GM11168 (cell line): ENCODE measurements around the gene CEP41.

ENCODE experiments used
- in situ Hi-C: fragments of 300-500 bp; cut with MboI; formaldehyde crosslinking; loops from one replicate; pipeline ENCODE4 v1.12.0; 2022; ENCODE audit warnings: low sequenced_read_pairs; ENCODE audit not compliant: unreplicated experiment

Gene CEP41

DNA sequence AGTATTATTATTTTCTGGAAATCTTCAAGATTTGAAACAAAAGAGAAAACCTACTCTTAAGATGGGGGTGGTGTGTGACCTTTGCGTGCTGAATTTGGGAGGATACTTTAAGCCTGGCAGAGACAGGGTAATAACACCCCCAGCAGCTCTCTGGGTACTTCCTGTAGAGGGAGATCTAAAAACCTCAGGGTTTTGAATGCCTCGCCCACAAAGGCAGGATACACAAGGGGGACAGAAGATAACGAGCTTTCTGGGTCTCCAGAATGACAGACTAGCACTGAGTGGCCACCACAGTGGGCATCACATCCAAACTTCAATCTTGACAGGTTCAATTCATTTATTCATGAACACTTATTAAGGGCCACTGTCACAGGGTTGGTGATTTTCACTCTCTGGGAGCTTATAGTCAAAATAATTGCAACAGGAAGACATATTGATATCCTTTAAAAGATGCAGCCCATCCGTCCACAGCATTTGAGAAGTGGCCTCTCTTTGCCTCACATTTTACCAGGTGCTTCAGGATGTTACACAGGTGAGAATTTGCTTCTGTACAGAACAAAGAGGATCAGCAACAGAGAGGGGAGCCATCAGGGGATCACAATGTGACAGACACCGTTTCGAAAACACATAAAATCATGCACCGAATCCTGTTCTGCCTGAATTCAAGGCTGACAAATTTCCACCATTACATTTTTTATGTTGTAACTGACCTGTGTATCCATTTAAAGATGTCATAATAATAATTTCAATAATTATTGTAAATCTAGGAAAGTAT lies 46.2 kb downstream of the CEP41 start:
- in situ Hi-C loops, result no loop called here

DNA sequence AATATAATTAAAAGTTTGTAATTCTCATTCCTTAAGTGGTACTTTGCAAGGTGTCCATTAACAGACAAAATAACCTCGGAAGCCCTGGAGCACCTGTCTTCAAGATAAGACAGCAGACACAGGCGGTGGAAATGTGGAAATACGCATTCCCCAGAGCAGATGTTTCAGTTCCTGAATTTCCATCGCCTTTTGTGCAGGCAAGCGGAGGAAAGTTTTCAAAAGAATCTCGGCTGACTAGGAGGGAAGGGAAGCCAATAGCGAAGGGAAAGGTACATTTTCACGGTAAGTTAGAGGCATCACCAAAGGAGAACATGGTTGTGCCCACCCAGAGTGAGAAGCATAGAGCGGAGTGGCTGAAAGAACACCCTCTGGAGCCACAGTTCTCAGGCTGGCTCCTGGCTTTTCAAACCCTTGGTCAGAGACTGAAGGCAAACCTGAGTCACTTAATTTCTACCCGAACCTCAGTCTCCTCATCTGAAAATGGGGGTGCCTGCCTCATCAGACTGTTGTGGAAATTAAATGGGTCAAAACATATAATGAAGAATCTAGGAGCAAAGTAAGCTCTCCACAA lies 46.9 kb downstream of the CEP41 start:
- in situ Hi-C loops, result no loop called here

DNA sequence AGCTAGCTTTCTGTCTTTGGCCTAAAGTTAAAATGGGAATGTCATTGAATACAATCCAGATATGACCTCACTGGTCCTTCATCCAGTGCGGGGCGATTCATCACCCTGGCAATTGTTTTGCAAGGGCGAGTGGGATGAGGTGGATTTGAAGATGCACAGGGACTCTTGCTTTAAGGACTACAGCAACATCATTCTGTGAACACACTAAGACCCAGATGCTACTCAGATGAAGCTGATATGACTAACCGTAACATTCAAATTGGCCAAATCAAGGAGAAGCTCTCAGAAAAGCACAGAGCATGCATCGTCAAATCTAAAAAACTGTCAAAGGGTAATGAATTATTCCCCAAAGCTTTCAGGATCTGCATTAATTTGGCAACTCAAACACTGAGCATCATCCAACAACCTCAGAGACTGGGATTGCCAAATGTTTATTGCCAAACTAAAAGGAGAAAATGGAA lies 47.7 kb downstream of the CEP41 start:
- in situ Hi-C loops, result no loop called here

DNA sequence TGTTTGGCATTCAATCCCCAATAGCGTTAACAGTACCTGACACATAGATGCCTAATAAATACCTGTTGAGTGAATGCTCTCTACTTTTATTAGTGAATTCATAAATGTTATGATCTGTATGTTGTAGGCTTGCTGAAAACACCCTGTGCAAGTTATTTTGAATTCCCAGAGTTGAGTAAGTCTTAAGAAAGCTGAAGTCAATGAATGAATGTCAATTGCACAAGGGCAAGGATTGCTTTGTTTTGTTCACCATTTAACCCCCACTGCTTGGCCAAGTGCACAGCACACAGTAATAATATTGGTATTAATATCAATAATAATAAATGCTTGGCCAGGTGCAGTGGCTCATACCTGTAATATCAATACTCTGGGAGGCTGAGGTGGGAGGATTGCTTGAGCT lies 50.3 kb downstream of the CEP41 start:
- in situ Hi-C loops, result no loop called here

DNA sequence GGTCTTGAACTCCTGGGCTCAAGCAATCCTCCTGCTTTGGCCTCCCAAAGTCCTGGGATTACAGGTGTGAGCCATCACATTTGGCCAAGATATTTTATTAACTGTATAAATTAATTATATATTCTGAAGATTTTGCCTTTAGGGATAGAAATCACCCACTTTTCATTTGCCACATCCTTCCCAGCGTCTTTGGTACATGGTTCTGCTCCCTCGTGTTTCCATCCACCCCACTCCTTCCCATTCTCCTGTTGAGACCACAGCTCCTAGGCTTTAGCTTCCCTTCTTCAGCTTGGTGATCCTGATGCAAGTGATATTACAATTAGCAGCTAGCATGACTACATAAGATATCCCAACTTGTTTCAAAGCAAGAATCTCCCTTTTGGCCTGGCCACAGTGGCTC lies 52.1 kb downstream of the CEP41 start:
- in situ Hi-C loops, result no loop called here

DNA sequence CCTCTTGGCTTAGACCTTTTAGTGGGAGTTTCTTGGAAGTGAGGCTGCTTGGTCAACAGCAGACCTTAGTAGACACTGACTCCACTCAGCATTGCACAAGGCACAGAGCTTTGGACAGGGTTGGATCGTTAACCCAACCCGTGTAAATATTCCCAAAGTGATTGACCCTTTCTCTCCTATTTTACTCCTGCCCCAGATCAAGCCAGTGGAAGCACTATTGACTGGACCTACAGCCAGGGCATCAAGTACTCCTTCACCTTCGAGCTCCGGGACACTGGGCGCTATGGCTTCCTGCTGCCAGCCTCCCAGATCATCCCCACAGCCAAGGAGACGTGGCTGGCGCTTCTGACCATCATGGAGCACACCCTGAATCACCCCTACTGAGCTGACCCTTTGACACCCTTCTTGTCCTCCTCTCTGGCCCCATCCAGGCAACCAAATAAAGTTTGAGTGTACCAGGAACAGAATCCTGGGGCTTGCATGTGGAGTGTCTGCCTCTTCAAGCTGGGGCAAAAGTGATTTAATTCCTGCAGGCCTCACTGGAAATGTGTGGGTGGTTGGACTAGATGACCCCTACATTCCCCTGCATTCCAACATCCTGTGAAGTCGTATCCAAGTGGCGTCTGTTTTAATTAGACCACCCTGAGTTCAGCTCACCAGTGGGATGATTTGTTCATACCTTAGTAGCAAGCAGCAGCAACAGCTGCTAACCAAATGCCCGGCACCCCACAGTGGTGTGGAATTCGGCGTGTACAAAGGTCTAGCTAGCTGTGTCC lies 53.0 kb downstream of the CEP41 start:
- in situ Hi-C loops, result no loop called here

DNA sequence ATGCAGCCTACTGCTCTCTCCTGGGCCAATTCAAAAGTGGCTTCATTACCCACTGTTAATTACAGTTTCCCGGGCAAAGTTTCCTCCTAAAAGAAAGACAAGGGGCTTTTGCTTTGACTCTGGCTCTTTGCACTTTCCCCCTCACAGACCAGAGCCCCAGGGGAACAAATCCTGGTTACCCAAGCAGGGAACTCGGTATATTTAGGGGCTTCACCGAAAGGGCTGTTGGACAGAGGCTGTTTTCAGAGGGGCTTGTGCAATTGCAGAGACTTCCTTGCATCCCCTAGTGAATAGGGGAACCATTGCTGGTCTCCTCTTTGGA lies 53.5 kb downstream of the CEP41 start:
- in situ Hi-C loops, result no loop called here

DNA sequence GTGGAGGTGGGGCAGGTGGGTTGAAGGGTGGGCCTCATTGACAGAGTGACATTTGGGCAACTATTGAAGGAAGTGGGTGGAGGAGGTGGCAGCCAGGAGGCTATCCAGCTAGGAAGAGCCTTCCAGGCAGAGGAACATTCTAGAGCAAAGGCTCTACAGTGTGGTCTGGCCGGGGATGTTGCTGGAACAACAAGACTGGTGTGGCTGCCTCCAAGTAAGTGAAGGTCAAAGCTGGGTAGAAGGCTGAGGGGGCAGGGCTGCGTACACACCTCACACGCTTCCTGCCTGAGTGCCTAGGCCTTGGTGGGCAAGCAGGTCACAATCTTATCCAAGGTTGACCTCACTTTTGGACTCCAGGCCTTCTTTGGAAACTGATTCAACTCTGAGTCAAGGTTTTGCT lies 53.9 kb downstream of the CEP41 start:
- in situ Hi-C loops, result no loop called here

DNA sequence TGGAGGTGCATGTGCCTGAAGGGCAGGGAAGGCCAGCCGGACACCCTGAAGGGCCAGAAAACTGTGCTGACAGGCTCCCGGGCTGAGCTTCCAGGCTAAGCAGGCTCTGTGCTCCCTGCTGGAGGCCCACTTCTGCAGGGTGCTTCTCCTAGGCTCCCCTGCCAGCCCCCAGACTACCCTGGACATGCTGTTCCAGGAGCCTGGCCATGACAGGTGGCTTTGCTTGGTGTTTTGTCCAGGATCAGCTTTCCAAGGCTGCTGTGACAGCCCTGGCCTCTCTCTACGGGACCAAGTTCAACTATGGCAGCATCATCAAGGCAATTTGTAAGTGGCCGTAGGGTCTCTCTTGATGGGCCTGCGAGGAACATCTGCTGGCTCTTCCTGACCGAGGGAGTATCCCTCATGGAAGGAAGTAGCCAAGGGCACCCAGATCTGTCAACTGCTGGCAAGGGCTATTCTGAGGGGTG lies 55.2 kb downstream of the CEP41 start:
- in situ Hi-C loops, result no loop called here

DNA sequence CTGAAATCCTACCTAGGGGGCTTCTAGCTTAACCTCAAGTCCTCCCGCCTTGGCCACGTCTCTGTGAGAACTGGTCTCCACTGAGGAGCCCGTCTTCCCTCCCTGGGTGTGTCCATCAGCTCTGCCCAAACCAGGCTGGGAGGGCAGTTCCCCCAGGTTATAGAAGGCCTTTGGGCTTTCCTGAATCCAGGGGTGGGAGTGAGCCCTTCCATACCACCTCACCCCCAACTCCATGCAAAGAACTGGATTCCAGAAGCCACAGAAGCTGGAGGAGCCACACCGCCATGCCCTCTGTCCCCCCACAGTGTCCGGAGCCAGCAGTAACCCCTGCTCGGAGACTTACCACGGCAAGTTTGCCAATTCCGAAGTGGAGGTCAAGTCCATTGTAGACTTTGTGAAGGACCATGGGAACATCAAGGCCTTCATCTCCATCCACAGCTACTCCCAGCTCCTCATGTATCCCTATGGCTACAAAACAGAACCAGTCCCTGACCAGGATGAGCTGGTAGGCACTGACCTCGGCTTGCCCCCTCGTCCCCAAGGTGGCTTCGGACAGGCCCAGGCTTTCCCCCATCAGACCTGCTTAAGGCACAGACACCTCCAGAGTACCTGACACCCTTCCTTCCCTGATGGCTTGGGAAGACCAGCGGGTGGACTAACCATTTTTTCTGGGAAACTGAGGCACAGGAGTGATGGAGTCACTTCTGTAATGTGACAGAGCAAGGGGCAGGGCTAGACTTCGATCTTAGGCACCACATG lies 55.8 kb downstream of the CEP41 start:
- in situ Hi-C loops, result no loop called here

DNA sequence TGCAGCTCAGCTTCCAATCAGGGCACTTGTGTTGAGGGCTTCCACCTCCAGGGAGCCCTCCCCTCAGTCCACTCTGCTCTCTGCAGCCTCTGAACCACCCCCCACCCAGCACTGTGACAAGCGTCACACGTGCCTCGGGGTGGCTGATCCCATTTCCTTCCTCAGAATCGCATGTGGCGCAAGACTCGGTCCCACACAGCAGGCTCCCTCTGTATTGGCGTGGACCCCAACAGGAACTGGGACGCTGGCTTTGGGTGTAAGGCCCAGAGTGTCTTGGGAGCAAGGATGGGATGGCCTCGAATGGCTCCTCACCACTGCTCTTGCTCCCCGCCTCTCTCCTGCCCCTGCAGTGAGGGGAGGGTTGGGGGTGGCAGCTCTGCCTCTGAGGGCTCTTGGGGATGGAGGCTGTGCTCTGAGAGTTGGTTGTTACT lies 56.4 kb downstream of the CEP41 start:
- in situ Hi-C loops, result no loop called here

DNA sequence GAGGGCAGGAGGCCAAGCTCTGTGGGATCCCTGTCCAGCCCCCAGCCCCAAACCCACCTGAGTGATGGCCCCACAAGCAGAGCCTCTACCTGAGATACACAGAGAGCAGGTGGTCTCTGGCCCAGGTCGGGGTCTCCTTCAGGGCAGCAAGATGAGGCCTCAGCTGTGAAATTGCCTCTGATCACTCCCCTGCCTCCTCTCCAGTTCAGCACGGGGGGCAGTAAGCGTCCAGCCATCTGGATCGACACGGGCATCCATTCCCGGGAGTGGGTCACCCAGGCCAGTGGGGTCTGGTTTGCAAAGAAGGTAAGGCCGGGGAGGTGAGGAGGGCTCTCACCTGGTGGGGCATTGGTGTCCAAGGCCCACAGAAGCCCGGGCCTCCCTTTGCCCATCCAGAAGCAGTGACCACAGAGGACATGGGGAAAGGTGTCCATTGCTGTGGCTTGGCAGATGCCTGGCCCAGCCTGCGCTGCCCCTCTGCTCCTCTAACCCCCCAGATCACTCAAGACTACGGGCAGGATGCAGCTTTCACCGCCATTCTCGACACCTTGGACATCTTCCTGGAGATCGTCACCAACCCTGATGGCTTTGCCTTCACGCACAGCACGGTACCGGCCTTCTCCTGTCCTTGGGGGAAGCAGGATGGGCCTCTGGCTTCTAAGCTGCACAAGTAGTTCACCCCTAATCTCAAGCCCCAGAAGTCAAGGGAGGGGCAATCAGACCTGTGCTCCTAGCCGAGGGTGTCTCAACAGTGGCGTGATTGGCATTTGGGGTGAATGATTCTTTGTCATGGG lies 57.4 kb downstream of the CEP41 start:
- in situ Hi-C loops, result no loop called here

DNA sequence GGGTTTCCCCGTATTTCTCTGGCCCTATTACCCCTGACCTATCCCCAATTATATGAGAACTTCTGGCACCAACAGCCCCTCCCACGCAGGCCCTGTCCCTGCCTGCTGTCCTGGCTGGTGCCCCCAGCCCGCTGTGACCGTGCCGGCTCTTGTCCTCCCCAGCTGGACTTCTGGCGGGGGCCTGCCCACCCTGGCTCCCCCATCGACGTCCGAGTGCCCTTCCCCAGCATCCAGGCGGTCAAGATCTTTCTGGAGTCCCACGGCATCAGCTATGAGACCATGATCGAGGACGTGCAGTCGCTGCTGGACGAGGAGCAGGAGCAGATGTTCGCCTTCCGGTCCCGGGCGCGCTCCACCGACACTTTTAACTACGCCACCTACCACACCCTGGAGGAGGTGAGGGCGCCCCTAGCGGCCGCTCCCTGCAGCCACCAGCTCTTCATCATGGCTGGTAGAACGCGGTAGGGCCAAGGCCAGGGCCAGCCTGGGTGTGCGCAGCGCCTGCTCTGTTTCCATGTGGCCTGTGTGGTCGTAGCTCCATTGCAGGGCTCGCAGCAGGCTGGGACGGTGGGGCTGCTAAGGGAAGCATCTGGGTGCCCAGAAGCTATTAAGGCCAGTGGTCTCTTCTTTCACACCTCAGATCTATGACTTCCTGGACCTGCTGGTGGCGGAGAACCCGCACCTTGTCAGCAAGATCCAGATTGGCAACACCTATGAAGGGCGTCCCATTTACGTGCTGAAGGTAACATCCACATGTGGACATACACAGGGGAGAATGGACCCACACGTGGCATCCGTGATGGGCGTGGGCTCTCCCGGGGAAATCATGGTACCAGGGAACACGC lies 59.1 kb downstream of the CEP41 start:
- in situ Hi-C loops, result no loop called here

DNA sequence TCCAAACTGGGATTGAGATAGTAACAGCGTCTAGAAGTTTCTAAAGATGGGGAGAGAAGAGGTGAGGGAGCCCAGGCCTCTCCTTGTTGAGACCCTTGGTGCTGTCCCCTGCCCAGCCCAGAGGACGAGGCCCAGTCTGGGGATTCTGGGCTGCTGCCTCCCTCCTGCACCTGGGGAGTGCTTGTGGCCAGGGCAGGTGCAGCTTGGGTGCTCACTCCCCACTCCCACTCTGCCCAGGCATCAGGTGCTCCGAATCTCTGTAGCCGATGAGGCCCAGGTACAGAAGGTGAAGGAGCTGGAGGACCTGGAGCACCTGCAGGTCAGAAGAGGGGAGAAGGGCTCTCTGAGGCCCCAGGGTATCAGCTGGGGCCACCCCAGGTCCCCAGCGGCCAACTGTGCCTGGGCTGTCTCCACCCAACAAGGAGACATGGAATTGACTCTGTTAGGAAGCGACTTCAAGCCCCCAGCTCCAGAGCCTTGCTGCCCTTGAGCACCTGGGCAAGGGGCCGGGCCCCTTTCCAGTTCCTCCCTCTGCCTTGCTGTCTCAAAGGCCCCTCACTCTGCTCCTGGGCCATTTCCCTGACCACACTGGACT lies 59.9 kb downstream of the CEP41 start:
- in situ Hi-C loops, result no loop called here

DNA sequence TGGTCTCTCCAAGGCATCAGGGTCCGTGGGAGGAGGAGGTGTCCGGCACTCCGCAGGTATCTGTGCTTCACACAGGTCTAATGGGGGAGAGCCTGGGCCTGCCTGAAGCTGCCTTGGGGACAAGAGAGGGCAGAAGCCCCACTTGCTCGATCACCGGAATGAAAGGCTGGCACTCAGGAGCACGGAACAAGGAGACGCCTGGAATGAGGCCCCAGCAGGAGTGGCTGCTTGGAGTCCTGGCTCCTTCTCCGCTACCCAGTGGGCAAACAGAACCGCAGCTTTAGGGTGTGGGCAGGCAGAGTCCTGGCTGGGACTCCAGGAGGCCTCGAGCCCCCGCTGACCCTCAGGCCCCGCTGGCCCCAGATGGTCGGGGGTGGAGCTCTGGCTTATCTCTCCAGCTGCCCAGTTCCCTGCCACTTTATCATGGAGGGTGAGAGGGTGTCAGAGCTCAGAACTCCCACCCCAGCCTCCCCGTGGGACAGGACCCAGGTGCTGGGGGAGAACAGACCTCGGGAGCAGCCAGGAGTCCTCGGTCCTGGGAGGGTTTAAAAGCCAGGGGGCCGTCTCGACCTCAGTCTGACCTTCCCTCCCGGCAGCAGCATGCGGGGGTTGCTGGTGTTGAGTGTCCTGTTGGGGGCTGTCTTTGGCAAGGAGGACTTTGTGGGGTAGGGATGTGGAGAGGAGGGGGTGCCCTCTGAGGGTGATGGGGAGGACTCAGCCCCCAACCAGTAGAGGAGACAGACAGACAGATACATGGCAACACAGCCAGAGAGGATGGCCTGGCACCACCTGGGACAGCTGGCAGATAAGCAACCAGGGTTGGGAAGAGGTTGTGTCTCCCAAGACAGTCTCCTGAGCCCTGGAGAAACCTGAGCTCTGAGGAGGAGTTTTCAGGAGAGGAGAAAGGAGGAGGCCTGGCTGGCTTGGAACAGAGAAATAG lies 60.6 kb downstream of the CEP41 start, which contains the start of gene CPA1:
Gene CPA1, plus strand, starts transcription at position 574 of the 940 bp plus-strand sequence. Its CDS starts 27 bp downstream, at position 601.
- in situ Hi-C loops, result no loop called here

DNA sequence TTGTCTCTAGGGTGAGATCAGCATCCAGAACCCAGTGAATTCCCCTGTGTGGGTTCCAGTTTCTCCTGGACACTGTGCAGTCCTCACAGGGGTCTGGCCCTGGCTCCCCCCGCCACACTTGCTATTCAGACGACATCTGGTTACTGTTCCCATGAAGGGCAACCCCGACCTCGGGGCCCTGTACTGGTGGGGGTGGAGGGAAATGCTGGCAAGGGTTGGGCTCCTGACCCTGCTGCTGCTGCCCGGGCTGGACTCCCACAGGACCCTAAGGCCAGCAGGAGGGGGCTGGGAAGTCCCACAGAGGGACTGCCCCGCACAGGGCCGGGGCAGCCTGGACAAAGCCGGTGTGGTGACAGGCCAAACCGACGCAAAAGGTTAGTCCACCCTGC lies 61.3 kb downstream of the CEP41 start:
- in situ Hi-C loops, result no loop called here

DNA sequence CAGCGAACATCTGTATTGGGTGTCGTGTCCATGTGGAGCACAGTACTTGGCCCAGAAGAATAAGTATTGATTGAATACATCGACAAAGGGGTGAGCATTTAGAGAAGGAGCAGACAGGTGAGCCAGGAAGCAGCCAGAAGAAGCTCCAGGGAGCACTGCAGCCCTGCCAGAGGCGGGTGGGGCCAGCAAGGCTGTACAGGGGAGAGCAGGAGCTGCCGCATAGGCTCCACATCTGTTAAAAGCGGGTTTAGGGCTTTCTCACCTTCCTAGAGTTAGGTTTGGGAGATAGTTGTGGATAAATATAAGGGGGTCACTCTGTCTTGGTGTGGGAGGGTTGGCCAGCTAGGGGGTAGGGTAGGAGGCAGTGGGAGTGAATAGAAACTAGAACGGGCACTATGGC lies 61.8 kb downstream of the CEP41 start:
- in situ Hi-C loops, result no loop called here
